Endodermal cell (in vitro differentiated cells): ENCODE results near the gene TDRD10. TPM values are rescaled to one million over a fixed set of nuclear protein-coding genes. Genes with fewer than 3 reads are reported as not detected.

Experiments
- DNase-seq: peaks from one replicate; pipeline ENCODE4 v3.0.0-alpha.2; 2017
- H3K27ac ChIP-seq: 2 replicates; pipeline ENCODE4 v1.5.1; 2013; ENCODE audit warnings: mild to moderate bottlenecking, low read depth, low read length, moderate library complexity
- H3K27me3 ChIP-seq: 2 replicates; pipeline ENCODE4 v1.6.1; 2013; ENCODE audit warnings: mild to moderate bottlenecking, low read length, moderate library complexity; ENCODE audit not compliant: insufficient read depth, control insufficient read depth, poor library complexity, severe bottlenecking
- H3K36me3 ChIP-seq: 2 replicates; pipeline ENCODE4 v1.7.0; 2013; ENCODE audit warnings: mild to moderate bottlenecking, low read length, moderate library complexity; ENCODE audit not compliant: control insufficient read depth, insufficient read depth
- H3K4me1 ChIP-seq: one replicate; pipeline ENCODE4 v1.7.0; 2013; ENCODE audit warnings: low read length; ENCODE audit not compliant: control insufficient read depth, insufficient read depth
- H3K4me3 ChIP-seq: 2 replicates; pipeline ENCODE4 v1.5.1; 2013; ENCODE audit warnings: mild to moderate bottlenecking, low read length, moderate library complexity
- H3K9ac ChIP-seq: 2 replicates; pipeline ENCODE4 v1.6.1; 2013; ENCODE audit warnings: mild to moderate bottlenecking, low read length, moderate library complexity; ENCODE audit not compliant: poor library complexity, severe bottlenecking; ENCODE audit errors: extremely low read depth
- H3K9me3 ChIP-seq: 2 replicates; pipeline ENCODE4 v1.6.1; 2013; ENCODE audit warnings: mild to moderate bottlenecking, low read length, moderate library complexity; ENCODE audit not compliant: control insufficient read depth
- H3K27ac Mint-ChIP-seq: 2 replicates; pipeline ENCODE4 v1.8.0; 2020; ENCODE audit warnings: mixed read lengths
- H3K27me3 Mint-ChIP-seq: 2 replicates; pipeline ENCODE4 v1.8.0; 2021; ENCODE audit warnings: mild to moderate bottlenecking, mixed read lengths; ENCODE audit not compliant: insufficient read depth
- H3K36me3 Mint-ChIP-seq: 2 replicates; pipeline ENCODE4 v1.8.0; 2020; ENCODE audit warnings: low read depth, mixed read lengths
- H3K4me1 Mint-ChIP-seq: 2 replicates; pipeline ENCODE4 v1.8.0; 2020; ENCODE audit warnings: mixed read lengths
- H3K4me3 Mint-ChIP-seq: 2 replicates; pipeline ENCODE4 v1.8.0; 2020; ENCODE audit warnings: mild to moderate bottlenecking, moderate library complexity, mixed read lengths
- H3K9me3 Mint-ChIP-seq: 2 replicates; pipeline ENCODE4 v1.8.0; 2020; ENCODE audit warnings: mild to moderate bottlenecking, mixed read lengths
- CTCF ChIP-seq: fragments of 200-600 bp; sonication (generic); conservative IDR thresholded peaks from 2 replicates; pipeline ENCODE4 v1.5.0; 2021; ENCODE audit warnings: antibody characterized with exemption, mild to moderate bottlenecking
- WGBS, 2 experiments: methylation state at CpG; one replicate each; pipeline versions ENCODE4 v1.1.5 to v1.1.7; 2013; ENCODE audit warnings: missing lambda C conversion rate in 2 of 2, mixed read lengths in 1 of 2; ENCODE audit not compliant: insufficient coverage in 1 of 2, insufficient read length in 1 of 2; 5-methylcytosine and 5-hydroxymethylcytosine counted together
- total RNA-seq, 2 donors: library from RNA; stranded (reverse); fragmentation: NEBNext Ultra II Directional in 1 of 2; extraction: Animal tissue kit (Norgen Biotek cat#: 25700) in 1 of 2; gene quantifications; 2 replicates in 1 of 2; 3 replicates in 1 of 2; pipeline ENCODE4 v1.2.1, GENCODE V29; 2021

The TDRD10 gene
- total RNA-seq, 2 donors from 2014 or later = not detected

GRCh38 chr1:154589780-154590179 lies 87.8 kb downstream of the TDRD10 start:
- H3K4me3 ChIP-seq = no peak overlapping the region
- no peaks in the 10 kb centered on the region for H3K27me3 ChIP-seq
- 92 to 94% methylated on average over 8 to 9 of the region's 10 CpGs for WGBS, 2 experiments
- H3K27ac ChIP-seq = no peak overlapping the region
- DNase-seq = no peak
- no peaks in the 10 kb centered on the region for H3K9me3 Mint-ChIP-seq
- no peaks in the 10 kb centered on the region for H3K27me3 Mint-ChIP-seq
- H3K36me3 Mint-ChIP-seq = peaks cover 90% of the 10 kb centered on the region
- no peak for TF ChIP-seq CTCF
- peaks cover 98% of the 10 kb centered on the region for H3K36me3 ChIP-seq
- no peak overlapping the region for H3K9ac ChIP-seq
- H3K9me3 ChIP-seq = no peaks in the 10 kb centered on the region
- H3K27ac Mint-ChIP-seq = no peak overlapping the region
- no peaks in the 10 kb centered on the region for H3K4me1 Mint-ChIP-seq
- no peaks in the 10 kb centered on the region for H3K4me1 ChIP-seq
- no peak overlapping the region for H3K4me3 Mint-ChIP-seq

GRCh38 chr1:154590756-154591155 lies 88.7 kb downstream of the TDRD10 start:
- Mint-ChIP-seq H3K27ac (no peak overlapping the region), H3K4me1 (no peaks in the 10 kb centered on the region), H3K27me3 (no peaks in the 10 kb centered on the region), H3K36me3 (peaks cover 87% of the 10 kb centered on the region), H3K4me3 (no peak overlapping the region), H3K9me3 (no peaks in the 10 kb centered on the region)
- 93% methylated on average over 3 of the region's 5 CpGs; no CpG with 5 or more reads in 1 of the 2 experiments for WGBS, 2 experiments
- Histone ChIP-seq H3K27me3 (no peaks in the 10 kb centered on the region), H3K4me3 (no peak overlapping the region), H3K9me3 (no peaks in the 10 kb centered on the region), H3K4me1 (no peaks in the 10 kb centered on the region), H3K9ac (no peak overlapping the region), H3K27ac (no peak overlapping the region), H3K36me3 (peaks cover 96% of the 10 kb centered on the region)
- no peak for DNase-seq
- TF ChIP-seq CTCF = no peak

- no peak overlapping the region for H3K4me3 ChIP-seq
- Mint-ChIP-seq H3K27me3 (no peaks in the 10 kb centered on the region), H3K4me3 (no peak overlapping the region), H3K4me1 (no peaks in the 10 kb centered on the region), H3K9me3 (no peaks in the 10 kb centered on the region), H3K27ac (no peak overlapping the region), H3K36me3 (peaks cover 85% of the 10 kb centered on the region)
- H3K4me1 ChIP-seq = no peaks in the 10 kb centered on the region
- peaks cover 96% of the 10 kb centered on the region for H3K36me3 ChIP-seq
- no peak for TF ChIP-seq CTCF
- WGBS, 2 experiments = 96% methylated on average over 5 to 7 of the region's 7 CpGs
- H3K27ac ChIP-seq = no peak overlapping the region
- H3K27me3 ChIP-seq = no peaks in the 10 kb centered on the region
- H3K9ac ChIP-seq = no peak overlapping the region
- no peaks in the 10 kb centered on the region for H3K9me3 ChIP-seq
- DNase-seq = no peak
Measured at GRCh38 chr1:154591206-154591605, 89.2 kb downstream of the TDRD10 start.
